GM20431 (cell line): ENCODE results near the gene COL17A1.

ENCODE experiments used
- in situ Hi-C: fragments of 300-500 bp; cut with MseI, MboI; formaldehyde crosslinking; loops from one replicate; pipeline ENCODE4 v1.15.0; 2020; ENCODE audit warnings: low sequenced_read_pairs; ENCODE audit not compliant: unreplicated experiment

COL17A1 gene

GRCh38 chr10:104085801-104086400, at the start of gene COL17A1:
Gene COL17A1, minus strand, starts transcription at chr10:104085880. Its CDS starts 5,207 bp downstream, at chr10:104080673.
- in situ Hi-C loops, result no loop called here

GRCh38 chr10:104130041-104130440, 44.4 kb upstream of the COL17A1 start:
- in situ Hi-C loops, result no loop called here

DNA sequence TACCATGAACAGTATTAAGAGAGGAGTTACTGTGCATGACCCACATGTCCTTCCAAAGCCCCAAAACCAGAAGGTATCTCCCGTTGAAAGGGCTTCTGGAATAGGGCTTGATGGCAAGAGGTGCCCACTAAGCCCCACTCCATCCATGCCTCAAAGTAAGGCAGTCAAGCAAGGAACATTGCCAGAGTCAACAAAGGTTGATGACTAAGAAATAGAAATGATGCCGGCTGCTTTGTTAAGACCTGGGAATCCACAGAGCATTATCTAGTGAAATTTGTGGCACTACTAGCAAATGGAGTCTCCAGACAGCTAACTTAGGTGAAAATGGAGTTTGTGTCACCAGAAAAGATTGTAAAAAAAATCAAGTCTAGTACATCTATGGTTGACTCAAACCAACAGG, 42.5 kb upstream of the COL17A1 start:
- in situ Hi-C loops, result no loop called here

DNA sequence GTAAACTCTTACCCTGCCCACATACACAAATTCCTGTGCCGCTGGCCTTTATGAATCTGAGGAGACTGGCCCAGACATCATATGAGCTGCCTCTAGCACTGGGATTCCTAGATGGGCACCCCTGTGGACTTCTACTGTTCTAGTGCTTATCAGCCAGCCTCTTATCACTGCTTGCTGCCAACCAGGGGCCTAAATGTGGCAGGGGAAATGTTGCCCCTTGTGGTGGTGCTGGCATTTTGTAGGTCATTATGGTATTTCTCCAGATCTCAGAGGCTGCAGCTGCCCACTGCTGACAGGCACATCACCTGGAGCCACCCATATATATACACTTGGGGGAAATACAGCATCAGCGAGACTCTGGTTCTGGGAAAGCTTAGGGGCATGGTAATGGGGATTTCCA, 41.7 kb upstream of the COL17A1 start:
- in situ Hi-C loops, result no loop called here

- in situ Hi-C loops, result no loop called here
These were observed 37.7 kb upstream of the COL17A1 start for GRCh38 chr10:104123397-104123796.

- in situ Hi-C loops, result no loop called here
These were observed 36.8 kb upstream of the COL17A1 start for GRCh38 chr10:104122225-104123107.

DNA sequence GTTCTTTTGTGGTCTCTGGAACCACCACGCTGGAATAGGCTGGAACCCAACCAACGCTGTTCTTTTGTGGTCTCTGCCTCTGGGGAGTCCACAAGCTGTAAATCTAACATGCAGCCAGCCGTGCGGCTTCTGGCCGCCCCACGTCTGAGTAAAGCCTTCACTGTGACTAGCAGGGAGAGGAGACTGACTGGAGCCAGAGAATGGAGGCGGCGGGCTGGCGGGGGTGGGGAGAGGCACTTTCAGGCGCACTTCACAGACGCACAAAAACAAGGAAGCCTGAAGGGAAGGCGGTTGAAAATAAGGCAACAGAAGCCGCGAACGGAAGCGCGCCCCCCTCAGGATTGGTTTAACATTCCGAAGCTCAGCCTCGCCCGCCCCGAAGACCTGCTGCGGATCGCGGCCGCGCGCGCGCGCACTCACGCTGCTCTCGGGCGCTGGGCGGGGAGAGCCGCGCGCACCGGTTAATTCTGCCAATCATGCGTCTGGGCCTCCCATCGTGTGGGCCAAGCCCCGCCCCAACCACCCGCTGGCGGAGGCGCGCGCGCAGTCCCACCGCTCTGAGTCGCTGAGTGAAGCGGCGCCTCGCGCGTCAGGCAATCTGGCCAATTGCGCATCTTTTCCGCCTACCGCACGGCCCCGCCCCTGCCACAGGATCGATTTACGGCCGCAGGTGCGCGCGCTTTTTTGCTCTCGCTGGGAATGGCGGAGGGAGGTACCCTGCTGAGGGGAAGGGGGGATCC, 36.0 kb upstream of the COL17A1 start, which contains the start of gene SFR1:
SFR1 (plus strand) TSS at position 687 of the 740 bp plus-strand sequence; CDS start at position 700, 13 bp downstream.
- in situ Hi-C loops, result no loop called here

DNA sequence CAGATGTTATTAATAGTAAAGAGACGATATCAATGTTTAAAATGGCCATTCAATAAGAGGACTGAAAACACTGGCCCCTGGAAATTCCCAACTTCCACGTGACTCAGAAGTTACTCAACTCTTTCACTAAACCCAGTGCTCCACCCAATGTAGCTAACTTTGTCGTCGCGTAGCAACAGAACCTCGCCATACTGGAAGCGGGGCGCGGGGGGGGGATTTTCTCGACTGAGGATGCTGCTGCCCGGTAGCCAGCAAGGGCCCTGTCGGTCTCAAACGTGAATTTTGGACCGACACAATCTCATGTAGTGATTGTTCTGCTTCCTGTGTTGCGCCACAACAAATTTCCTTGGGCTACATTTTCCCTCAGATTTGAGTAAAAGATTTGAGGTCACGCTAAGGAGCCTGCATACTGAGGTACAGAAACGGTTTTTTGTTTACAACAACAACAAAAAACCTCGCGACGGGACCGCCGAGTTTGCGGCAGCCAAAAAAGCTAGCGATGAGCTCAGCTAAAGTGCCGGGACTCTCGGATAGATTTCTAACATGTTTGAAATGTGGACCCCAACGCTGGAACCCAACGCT, 35.3 kb upstream of the COL17A1 start:
- in situ Hi-C loops, result no loop called here

GRCh38 chr10:104120512-104120902, 34.8 kb upstream of the COL17A1 start:
- in situ Hi-C loops, result no loop called here

GRCh38 chr10:104119996-104120395, 34.3 kb upstream of the COL17A1 start:
- in situ Hi-C loops, result no loop called here

DNA sequence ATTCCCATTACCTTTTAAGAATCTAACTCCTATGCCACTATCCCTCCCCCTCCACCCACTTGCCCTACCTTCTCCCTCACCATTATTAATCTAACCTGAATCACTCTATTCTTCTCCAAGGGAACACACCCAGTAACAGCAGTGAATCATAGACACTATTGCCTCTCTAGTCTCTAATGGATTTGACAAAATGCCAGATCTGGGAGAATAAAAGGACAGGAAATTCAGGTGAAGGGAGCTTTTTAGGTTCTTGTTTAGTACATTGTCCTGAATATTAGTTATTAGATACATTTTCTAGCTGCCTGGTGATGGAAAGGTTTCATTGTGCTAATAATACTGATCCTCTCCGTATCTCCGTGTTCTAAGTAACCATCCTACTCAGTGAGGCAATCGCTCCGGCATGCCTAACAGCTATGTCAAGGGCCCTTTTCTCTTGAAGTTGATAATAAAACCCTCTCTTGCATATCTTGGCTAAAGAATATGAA, 32.2 kb upstream of the COL17A1 start:
- in situ Hi-C loops, result no loop called here

GRCh38 chr10:104113376-104113956, 27.8 kb upstream of the COL17A1 start:
- in situ Hi-C loops, result no loop called here

DNA sequence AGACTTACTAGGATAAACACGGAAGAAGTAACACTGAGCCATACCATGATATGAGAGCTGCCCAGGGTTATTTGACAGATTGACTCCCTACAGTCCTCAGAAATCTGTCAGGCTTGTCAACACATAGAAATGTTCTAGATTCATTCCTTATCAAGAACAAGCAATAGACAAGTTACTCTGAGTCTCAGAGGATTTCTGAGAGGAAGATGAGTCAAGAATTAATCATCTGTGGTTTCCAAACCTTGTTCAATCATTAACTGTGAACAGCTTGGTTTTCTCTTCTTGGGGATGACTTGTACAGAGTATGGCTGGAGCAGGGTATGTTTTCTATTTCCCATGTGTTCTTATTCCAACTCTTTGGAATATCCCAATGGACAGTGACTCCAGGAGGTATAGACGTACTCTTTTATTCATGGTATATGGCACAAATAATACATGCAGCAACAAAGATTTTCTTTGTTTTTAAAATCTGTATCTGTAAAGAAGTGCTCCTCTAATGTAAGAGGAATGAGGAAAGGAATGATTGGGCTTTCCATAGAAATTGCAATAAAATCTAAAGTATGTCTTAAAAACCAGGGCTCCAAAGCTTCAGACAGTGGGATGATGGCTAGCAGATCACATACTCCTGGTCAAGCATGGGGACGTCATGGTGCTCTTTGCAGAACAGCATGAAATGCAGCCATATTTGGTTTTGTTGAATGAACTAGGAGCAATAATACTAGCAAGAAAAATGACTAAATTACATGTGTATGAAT, 24.4 kb upstream of the COL17A1 start:
- in situ Hi-C loops, result no loop called here

DNA sequence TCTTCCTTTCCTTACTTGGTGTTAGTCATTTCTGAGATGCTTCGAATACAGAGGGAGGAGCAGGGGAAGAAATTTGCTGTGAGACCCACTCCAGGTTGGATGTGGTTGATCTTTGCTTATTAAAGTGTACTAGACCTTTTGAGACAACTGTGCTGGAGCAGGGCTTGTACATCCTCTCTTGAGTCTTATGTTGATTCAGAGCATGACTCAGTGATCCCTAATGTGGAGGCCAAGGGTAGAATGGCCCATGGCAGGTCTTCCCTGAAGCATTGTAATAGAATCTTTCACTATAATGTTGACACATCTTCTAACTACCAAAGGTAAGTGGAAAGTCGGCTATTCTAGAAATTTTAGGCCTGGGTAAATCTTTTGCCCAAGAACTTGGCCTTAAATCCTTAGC, 19.2 kb upstream of the COL17A1 start:
- in situ Hi-C loops, result no loop called here

DNA sequence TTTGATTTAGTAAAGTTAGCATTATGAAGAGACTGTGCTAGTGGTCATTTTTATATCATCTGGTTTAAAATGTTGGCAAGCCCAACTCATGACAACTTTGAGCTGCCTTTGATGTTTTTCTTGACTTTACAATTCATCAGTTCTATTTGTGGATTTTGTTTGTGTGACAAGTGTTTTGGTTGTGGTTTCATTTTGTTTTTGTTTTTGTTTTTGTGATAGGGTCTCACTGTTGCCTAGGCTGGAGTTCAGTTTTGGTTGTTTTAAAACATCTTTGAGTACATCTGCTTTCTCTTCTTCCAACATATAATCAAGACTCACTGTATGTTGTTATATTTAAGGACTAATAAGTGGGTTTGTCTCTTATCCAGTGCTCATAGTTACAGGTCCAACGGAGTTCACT, 18.7 kb upstream of the COL17A1 start:
- in situ Hi-C loops, result no loop called here

GRCh38 chr10:104103956-104104355, 18.3 kb upstream of the COL17A1 start:
- in situ Hi-C loops, result no loop called here

GRCh38 chr10:104101902-104102301, 16.2 kb upstream of the COL17A1 start:
- in situ Hi-C loops, result no loop called here

DNA sequence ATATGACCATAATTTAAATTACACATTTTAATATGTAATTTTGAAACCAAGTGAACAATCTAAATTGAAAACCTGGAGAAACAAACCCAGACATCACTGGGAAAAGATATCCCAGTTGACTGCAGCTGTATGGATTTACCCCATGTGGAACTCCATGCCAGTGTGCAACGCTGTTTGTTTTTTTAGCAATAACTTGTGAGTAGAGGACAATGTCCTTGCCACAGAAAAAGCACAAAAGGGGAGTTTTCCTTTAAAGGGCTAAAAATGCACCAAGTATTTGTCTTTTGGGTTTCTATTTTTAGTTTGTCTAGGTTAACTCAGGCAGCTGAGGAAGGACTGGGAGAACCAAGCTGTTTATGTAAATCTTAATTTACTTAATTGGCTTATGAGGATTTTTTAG, 15.1 kb upstream of the COL17A1 start:
- in situ Hi-C loops, result no loop called here

DNA sequence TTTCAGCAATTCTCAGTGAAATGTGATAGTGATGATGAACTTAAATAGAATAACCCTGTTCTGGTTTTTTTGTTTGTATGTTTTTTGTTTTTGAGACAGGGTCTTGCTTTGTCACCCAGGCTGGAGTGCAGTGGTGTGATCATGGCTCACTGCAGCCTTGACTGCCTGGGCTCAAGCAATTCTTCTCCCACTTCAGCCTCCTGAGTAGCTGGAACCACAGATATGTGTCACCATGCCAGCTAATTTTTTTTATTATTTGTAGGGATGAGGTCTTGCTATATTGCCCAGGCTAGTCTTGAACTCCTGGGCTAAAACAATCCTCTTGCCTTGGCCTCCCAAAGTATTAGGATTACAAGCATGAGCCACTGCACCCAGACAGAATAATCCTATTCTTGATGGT, 14.3 kb upstream of the COL17A1 start:
- in situ Hi-C loops, result no loop called here
